DND-41 (cell line): Measurements from ENCODE around the gene CLEC4C.

Source experiments
- CTCF ChIP-seq: IDR thresholded peaks from 2 replicates; pipeline ENCODE4 v1.5.1; 2012; ENCODE audit warnings: borderline replicate concordance, low read length, moderate library complexity, mild to moderate bottlenecking; ENCODE audit not compliant: poor library complexity, severe bottlenecking; ENCODE audit errors: extremely low read depth
- EZH2 ChIP-seq: IDR thresholded peaks from 3 replicates; pipeline ENCODE4 v1.6.1; 2012; ENCODE audit warnings: borderline replicate concordance, low read depth, mild to moderate bottlenecking, moderate library complexity, low read length, inconsistent platforms; ENCODE audit not compliant: severe bottlenecking

GRCh38 chr12:7695566-7696197 is 51.5 kb downstream of the CLEC4C start, which contains the start of gene GDF3:
- TF ChIP-seq CTCF (no peak), EZH2 (no peak)
